DND-41 (cell line): ENCODE data around the gene GRM7.

Experiments
- ATAC-seq: fragments of 200-7000 bp; cut with Tn5 transposase; 3 replicates; pipeline ENCODE4 v1.9.1; 2021; ENCODE audit warnings: low read depth; ENCODE audit not compliant: insufficient read depth
- DNase-seq: peaks from one replicate; pipeline ENCODE4 v3.0.0-alpha.2; 2020
- H2AFZ ChIP-seq: 2 replicates; pipeline ENCODE4 v1.6.0; 2012; ENCODE audit warnings: low read depth, low read length
- H3K27ac ChIP-seq: 2 replicates; pipeline ENCODE4 v1.5.1; 2012; ENCODE audit warnings: low read length, inconsistent platforms
- H3K27me3 ChIP-seq: fragments of 200-600 bp; sonication (generic); 2 replicates; pipeline ENCODE4 v1.6.0; 2012; ENCODE audit warnings: low read length, mild to moderate bottlenecking, inconsistent platforms; ENCODE audit not compliant: insufficient read depth, poor library complexity
- H3K36me3 ChIP-seq: 2 replicates; pipeline ENCODE4 v1.5.1; 2012; ENCODE audit warnings: low read length, inconsistent platforms; ENCODE audit not compliant: insufficient read depth
- H3K4me1 ChIP-seq: 2 replicates; pipeline ENCODE4 v1.5.1; 2012; ENCODE audit warnings: mild to moderate bottlenecking, low read length; ENCODE audit not compliant: insufficient read depth
- H3K4me2 ChIP-seq: 2 replicates; pipeline ENCODE4 v1.6.0; 2012; ENCODE audit warnings: mild to moderate bottlenecking, moderate library complexity, low read length, inconsistent platforms; ENCODE audit not compliant: insufficient read depth
- H3K4me3 ChIP-seq, 2 experiments: fragments of 200-600 bp in 1 of 2; shearing (Covaris generic) in 1 of 2; 2 replicates each; pipeline ENCODE4 v1.5.1; 2012 to 2016; ENCODE audit warnings: inconsistent platforms in 2 of 2, low read length in 2 of 2, mild to moderate bottlenecking in 2 of 2, low read depth in 1 of 2, moderate library complexity in 1 of 2
- H3K79me2 ChIP-seq: 2 replicates; pipeline ENCODE4 v1.6.0; 2012; ENCODE audit warnings: low read length, inconsistent platforms; ENCODE audit not compliant: insufficient read depth
- H3K9ac ChIP-seq: 2 replicates; pipeline ENCODE4 v1.6.0; 2012; ENCODE audit warnings: low read depth, mild to moderate bottlenecking, inconsistent platforms, low read length, moderate library complexity
- H3K9me3 ChIP-seq: 2 replicates; pipeline ENCODE4 v1.5.1; 2012; ENCODE audit warnings: low read length, moderate library complexity, mild to moderate bottlenecking, inconsistent platforms; ENCODE audit not compliant: insufficient read depth, severe bottlenecking
- H4K20me1 ChIP-seq: 2 replicates; pipeline ENCODE4 v1.6.0; 2012; ENCODE audit warnings: low read length; ENCODE audit not compliant: insufficient read depth
- EZH2 ChIP-seq: IDR thresholded peaks from 3 replicates; pipeline ENCODE4 v1.6.1; 2012; ENCODE audit warnings: borderline replicate concordance, low read depth, mild to moderate bottlenecking, moderate library complexity, low read length, inconsistent platforms; ENCODE audit not compliant: severe bottlenecking
- TF ChIP-seq, protein P1 (sequence below): IDR thresholded peaks from 2 replicates; pipeline ENCODE4 v1.5.1; 2012; ENCODE audit warnings: borderline replicate concordance, low read length, moderate library complexity, mild to moderate bottlenecking; ENCODE audit not compliant: poor library complexity, severe bottlenecking; ENCODE audit errors: extremely low read depth

GRM7 gene

DNA sequence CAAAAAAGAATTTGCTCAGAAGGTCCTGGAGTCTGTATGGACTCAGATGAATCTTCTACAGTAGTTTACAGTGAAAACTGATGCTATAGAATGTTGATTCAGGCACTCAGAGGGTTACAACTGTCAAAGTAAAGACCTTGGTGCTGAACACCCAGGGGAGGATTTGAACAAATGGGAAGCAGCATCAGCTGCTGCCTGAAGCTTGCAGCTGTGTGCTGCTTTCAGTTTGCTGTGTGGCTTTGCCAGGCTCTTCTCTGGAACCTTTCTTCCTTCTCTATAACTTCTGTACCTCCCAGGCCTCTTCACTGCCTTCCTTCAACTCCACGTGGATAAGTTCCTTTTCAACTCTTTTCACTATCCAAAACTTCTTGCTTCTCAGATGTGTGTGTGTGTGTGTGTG lies 214.2 kb downstream of the GRM7 start:
- Histone ChIP-seq H3K9ac (no peak overlapping the region), H2AFZ (no peak overlapping the region), H3K36me3 (no peaks in the 10 kb centered on the region), H3K27me3 (no peaks in the 10 kb centered on the region), H3K4me3 (no peak overlapping the region), H3K79me2 (no peaks in the 10 kb centered on the region), H3K4me1 (no peaks in the 10 kb centered on the region), H3K4me2 (no peak overlapping the region), H3K9me3 (no peaks in the 10 kb centered on the region), H3K27ac (no peak overlapping the region), H4K20me1 (no peaks in the 10 kb centered on the region)
- ATAC-seq (no peak), DNase-seq (no peak)
- TF ChIP-seq, protein P1, sequence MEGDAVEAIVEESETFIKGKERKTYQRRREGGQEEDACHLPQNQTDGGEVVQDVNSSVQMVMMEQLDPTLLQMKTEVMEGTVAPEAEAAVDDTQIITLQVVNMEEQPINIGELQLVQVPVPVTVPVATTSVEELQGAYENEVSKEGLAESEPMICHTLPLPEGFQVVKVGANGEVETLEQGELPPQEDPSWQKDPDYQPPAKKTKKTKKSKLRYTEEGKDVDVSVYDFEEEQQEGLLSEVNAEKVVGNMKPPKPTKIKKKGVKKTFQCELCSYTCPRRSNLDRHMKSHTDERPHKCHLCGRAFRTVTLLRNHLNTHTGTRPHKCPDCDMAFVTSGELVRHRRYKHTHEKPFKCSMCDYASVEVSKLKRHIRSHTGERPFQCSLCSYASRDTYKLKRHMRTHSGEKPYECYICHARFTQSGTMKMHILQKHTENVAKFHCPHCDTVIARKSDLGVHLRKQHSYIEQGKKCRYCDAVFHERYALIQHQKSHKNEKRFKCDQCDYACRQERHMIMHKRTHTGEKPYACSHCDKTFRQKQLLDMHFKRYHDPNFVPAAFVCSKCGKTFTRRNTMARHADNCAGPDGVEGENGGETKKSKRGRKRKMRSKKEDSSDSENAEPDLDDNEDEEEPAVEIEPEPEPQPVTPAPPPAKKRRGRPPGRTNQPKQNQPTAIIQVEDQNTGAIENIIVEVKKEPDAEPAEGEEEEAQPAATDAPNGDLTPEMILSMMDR, result no peak

DNA sequence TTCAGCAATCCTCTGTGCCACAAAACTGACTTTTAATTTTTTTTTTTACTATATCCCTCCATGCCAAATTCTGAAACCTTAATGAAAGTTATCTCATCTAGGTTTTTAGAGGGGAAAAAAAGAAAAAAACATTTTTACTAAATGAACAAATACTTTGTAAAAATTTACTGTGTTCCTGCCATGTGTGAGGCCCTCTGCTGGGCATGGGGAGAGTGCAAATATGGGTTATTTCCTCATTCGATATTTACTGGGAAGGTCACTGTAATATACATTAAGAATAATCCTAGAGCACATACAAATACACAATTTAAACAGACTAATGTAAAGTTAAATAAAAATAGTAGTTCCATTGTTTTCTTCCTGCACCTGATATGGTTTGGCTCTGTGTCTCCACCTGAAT lies 215.0 kb downstream of the GRM7 start:
- no peak overlapping the region for H2AFZ ChIP-seq
- H3K9me3 ChIP-seq, result no peaks in the 10 kb centered on the region
- no peaks in the 10 kb centered on the region for H3K79me2 ChIP-seq
- no peak for DNase-seq
- no peaks in the 10 kb centered on the region for H3K36me3 ChIP-seq
- H3K4me1 ChIP-seq, result no peaks in the 10 kb centered on the region
- H3K4me3 ChIP-seq, result no peak overlapping the region
- no peak overlapping the region for H3K4me2 ChIP-seq
- no peaks in the 10 kb centered on the region for H4K20me1 ChIP-seq
- TF ChIP-seq EZH2, result no peak
- TF ChIP-seq, protein P1, result peak; percentile 32
- no peak overlapping the region for H3K9ac ChIP-seq
- H3K27me3 ChIP-seq, result no peaks in the 10 kb centered on the region
- no peak for ATAC-seq
- no peak overlapping the region for H3K27ac ChIP-seq

DNA sequence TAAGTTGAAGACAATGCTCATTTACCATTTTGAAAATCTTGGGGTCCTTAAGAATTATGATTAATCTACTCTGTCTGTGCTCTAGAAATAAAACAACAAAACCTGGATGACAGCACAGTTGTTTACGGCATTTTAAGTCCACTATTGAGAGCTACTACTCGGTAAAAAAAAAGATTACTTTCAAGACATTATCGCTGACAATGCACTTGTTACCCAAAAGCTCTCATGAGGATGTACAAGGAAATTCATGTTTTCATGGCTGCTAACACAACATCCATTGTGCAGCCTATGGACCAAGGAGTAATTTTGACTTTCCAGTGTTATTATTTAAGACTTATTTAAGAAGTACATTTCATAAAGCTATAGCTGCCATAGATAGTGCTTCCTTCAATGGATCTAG lies 221.3 kb downstream of the GRM7 start:
- ATAC-seq, result no peak
- no peak overlapping the region for H3K27ac ChIP-seq

More for the DNA sequence above, 221.3 kb downstream of the GRM7 start:
- H2AFZ ChIP-seq, result no peak overlapping the region
- H3K4me1 ChIP-seq, result no peaks in the 10 kb centered on the region
- H3K9me3 ChIP-seq, result no peaks in the 10 kb centered on the region
- TF ChIP-seq, protein P1, result no peak
- TF ChIP-seq EZH2, result no peak
- no peak for DNase-seq
- H3K4me2 ChIP-seq, result no peak overlapping the region
- no peaks in the 10 kb centered on the region for H3K36me3 ChIP-seq
- no peaks in the 10 kb centered on the region for H3K79me2 ChIP-seq
- H3K27me3 ChIP-seq, result no peaks in the 10 kb centered on the region
- H4K20me1 ChIP-seq, result no peaks in the 10 kb centered on the region
- H3K4me3 ChIP-seq, result no peak overlapping the region
- no peak overlapping the region for H3K9ac ChIP-seq
